ACHN (cell line): ENCODE results near the gene POMT2.
"Not testable (repeated sequence)": the region's sequence is repeated elsewhere in the genome, so short reads cannot be mapped to it uniquely, and the experiment has no call there.

ENCODE experiments used
- DNase-seq: peaks from one replicate; pipeline ENCODE4 v3.0.0-alpha.2; 2015
- in situ Hi-C: cut with HindIII; loops from 2 replicates; pipeline ENCODE4 v1.10.0; 2017; ENCODE audit warnings: low sequenced_read_pairs, low pct_ligation_motif_present, low pct_unique_long_range_greater_than_20kb

POMT2 gene

GRCh38 chr14:77320238-77320935 is at the start of gene POMT2:
TSS of gene POMT2 (minus strand) at chr14:77320883. CDS start at chr14:77320681, 202 bp downstream.
- DNase-seq, result peak; percentile 82
- in situ Hi-C loops, result no loop called here

- in situ Hi-C loops, result no loop called here
- no peak for DNase-seq
Observed at GRCh38 chr14:77369285-77369684, 48.6 kb upstream of the POMT2 start.

- in situ Hi-C loops, result no loop called here
- no peak for DNase-seq
Observed at GRCh38 chr14:77364146-77364545, 43.5 kb upstream of the POMT2 start.

GRCh38 chr14:77359626-77360025 is 38.9 kb upstream of the POMT2 start:
- no peak for DNase-seq
- in situ Hi-C loops, result no loop called here

- in situ Hi-C loops, result no loop called here
- no peak for DNase-seq
Observed at GRCh38 chr14:77356899-77357298, 36.2 kb upstream of the POMT2 start.

- DNase-seq, result no peak
- in situ Hi-C loops, result no loop called here
Observed at GRCh38 chr14:77355811-77356210, 35.1 kb upstream of the POMT2 start.

GRCh38 chr14:77353469-77354141 is 32.9 kb upstream of the POMT2 start:
- DNase-seq, result no peak
- in situ Hi-C loops, result no loop called here

- in situ Hi-C loops, result no loop called here
Observed at GRCh38 chr14:77347751-77348150, 27.1 kb upstream of the POMT2 start.

GRCh38 chr14:77346495-77346894 is 25.8 kb upstream of the POMT2 start:
- DNase-seq, result no peak
- in situ Hi-C loops, result no loop called here

More at GRCh38 chr14:77347751-77348150, 27.1 kb upstream of the POMT2 start:
- DNase-seq, result no peak

- no peak for DNase-seq
- in situ Hi-C loops, result no loop called here
Observed at GRCh38 chr14:77344377-77344996, 23.8 kb upstream of the POMT2 start.

- DNase-seq, result no peak
- in situ Hi-C loops, result no loop called here
Observed at GRCh38 chr14:77343662-77344061, 23.0 kb upstream of the POMT2 start.

- in situ Hi-C loops, result no loop called here
- DNase-seq, result no peak
Observed at GRCh38 chr14:77342726-77343397, 22.2 kb upstream of the POMT2 start.

GRCh38 chr14:77340389-77340788 is 19.7 kb upstream of the POMT2 start:
- DNase-seq, result no peak
- in situ Hi-C loops, result no loop called here

- in situ Hi-C loops, result no loop called here
- DNase-seq, result peak; percentile 49
Observed at GRCh38 chr14:77339407-77339806, 18.7 kb upstream of the POMT2 start.

- in situ Hi-C loops, result no loop called here
- DNase-seq, result no peak
Observed at GRCh38 chr14:77338302-77338701, 17.6 kb upstream of the POMT2 start.

- DNase-seq, result no peak
- in situ Hi-C loops, result no loop called here
Observed at GRCh38 chr14:77337880-77338279, 17.2 kb upstream of the POMT2 start.

GRCh38 chr14:77337255-77337654 is 16.6 kb upstream of the POMT2 start:
- in situ Hi-C loops, DNase-seq: not testable (repeated sequence)

- DNase-seq, result no peak
- in situ Hi-C loops, result no loop called here
Observed at GRCh38 chr14:77335576-77335975, 14.9 kb upstream of the POMT2 start.

GRCh38 chr14:77329872-77330271 is 9.2 kb upstream of the POMT2 start:
- in situ Hi-C loops, result no loop called here
- DNase-seq, result no peak
